IMR-90 (cell line): ENCODE results near the gene NT5C1B. TPM values are rescaled to one million over a fixed set of nuclear protein-coding genes. Genes with fewer than 3 reads are reported as not detected.

Experiments
- ATAC-seq: fragments of 200-7000 bp; cut with Tn5 transposase; 2 replicates; pipeline ENCODE4 v1.9.1; 2020; ENCODE audit warnings: low read depth, mild to moderate bottlenecking, moderate library complexity
- BruUV-seq: library from RNA; stranded (reverse); fragments of 400-500 nt; replicated peaks from 2 replicates; lab custom pipeline; 2021; lab: Mats Ljungman, UMichigan
- CTCF ChIA-PET: fragments of 300-600 bp; formaldehyde crosslinking; extraction: SDS; loops from one replicate; lab custom pipeline; 2021; ENCODE audit warnings: antibody characterized with exemption; lab: Yijun Ruan, JAX
- POLR2A ChIA-PET: fragments of 300-600 bp; sonication (Branson Sonifier 250); formaldehyde crosslinking; loops from one replicate; lab custom pipeline; 2022; ENCODE audit warnings: antibody characterized with exemption; ENCODE audit not compliant: unreplicated experiment; lab: Charles Lee
- DNase-seq: peaks from one replicate; pipeline ENCODE4 v3.0.0; 2013
- H2AFZ ChIP-seq: replicated peaks from 2 replicates; pipeline ENCODE3; 2013; ENCODE audit warnings: low read length, mild to moderate bottlenecking; ENCODE audit not compliant: poor library complexity
- H2AK5ac ChIP-seq: 2 replicates; pipeline ENCODE4 v1.6.1; 2013; ENCODE audit warnings: low read depth, low read length, inconsistent platforms
- H2AK9ac ChIP-seq: replicated peaks from 2 replicates; pipeline ENCODE3; 2013; ENCODE audit warnings: mild to moderate bottlenecking, low read depth, low read length, moderate library complexity; ENCODE audit not compliant: poor library complexity
- H2BK120ac ChIP-seq: 2 replicates; pipeline ENCODE4 v1.6.1; 2013; ENCODE audit warnings: low read depth, low read length, inconsistent platforms
- H2BK15ac ChIP-seq: 3 replicates; pipeline ENCODE4 v1.6.1; 2013; ENCODE audit warnings: low read depth, low read length, inconsistent platforms
- H2BK20ac ChIP-seq: 2 replicates; pipeline ENCODE4 v1.6.1; 2013; ENCODE audit warnings: low read depth, mild to moderate bottlenecking, inconsistent platforms, low read length, moderate library complexity
- H2BK5ac ChIP-seq: 2 replicates; pipeline ENCODE4 v1.6.1; 2013; ENCODE audit warnings: mild to moderate bottlenecking, low read depth, low read length, inconsistent platforms; ENCODE audit not compliant: poor library complexity, severe bottlenecking
- H3K14ac ChIP-seq: replicated peaks from 2 replicates; pipeline ENCODE4 v1.6.1; 2013; ENCODE audit warnings: low read depth, low read length, inconsistent platforms
- H3K18ac ChIP-seq: 2 replicates; pipeline ENCODE4 v1.6.1; 2013; ENCODE audit warnings: low read depth, low read length, control low read depth
- H3K23ac ChIP-seq: 2 replicates; pipeline ENCODE4 v1.6.1; 2013; ENCODE audit warnings: low read depth, low read length, inconsistent platforms
- H3K27ac ChIP-seq: 2 replicates; pipeline ENCODE4 v1.5.1; 2013; ENCODE audit warnings: mild to moderate bottlenecking, control low read depth, low read length; ENCODE audit not compliant: insufficient read depth
- H3K27me3 ChIP-seq: 2 replicates; pipeline ENCODE4 v1.6.1; 2013; ENCODE audit warnings: low read length; ENCODE audit not compliant: control insufficient read depth, insufficient read depth
- H3K36me3 ChIP-seq: 2 replicates; pipeline ENCODE4 v1.6.1; 2013; ENCODE audit warnings: low read length, mixed read lengths; ENCODE audit not compliant: control insufficient read depth, insufficient read depth
- H3K4ac ChIP-seq: 2 replicates; pipeline ENCODE4 v1.6.1; 2013; ENCODE audit warnings: low read depth, low read length, inconsistent platforms
- H3K4me1 ChIP-seq: 2 replicates; pipeline ENCODE4 v1.6.1; 2013; ENCODE audit warnings: low read length, mixed read lengths; ENCODE audit not compliant: control insufficient read depth, insufficient read depth
- H3K4me2 ChIP-seq: 2 replicates; pipeline ENCODE4 v1.6.1; 2013; ENCODE audit warnings: low read depth, mild to moderate bottlenecking, control low read depth, low read length, moderate library complexity
- H3K4me3 ChIP-seq: 2 replicates; pipeline ENCODE4 v1.5.1; 2013; ENCODE audit warnings: low read depth, mild to moderate bottlenecking, control low read depth, low read length, moderate library complexity; ENCODE audit not compliant: insufficient read depth
- H3K56ac ChIP-seq: 2 replicates; pipeline ENCODE4 v1.6.1; 2013; ENCODE audit warnings: low read length, inconsistent platforms; ENCODE audit not compliant: insufficient read depth; ENCODE audit errors: extremely low read depth
- H3K79me1 ChIP-seq, 2 experiments: 2 replicates each; pipeline ENCODE4 v1.6.1; 2013; ENCODE audit warnings: low read length in 2 of 2, inconsistent platforms in 1 of 2, low read depth in 1 of 2
- H3K9ac ChIP-seq: 2 replicates; pipeline ENCODE4 v1.6.1; 2013; ENCODE audit warnings: low read depth, low read length, control low read depth
- H3K9me1 ChIP-seq: 2 replicates; pipeline ENCODE4 v1.6.1; 2013; ENCODE audit warnings: low read length, inconsistent platforms; ENCODE audit not compliant: insufficient read depth
- H3K9me3 ChIP-seq: 2 replicates; pipeline ENCODE4 v1.6.1; 2013; ENCODE audit warnings: low read length; ENCODE audit not compliant: control insufficient read depth, insufficient read depth
- H4K20me1 ChIP-seq: 2 replicates; pipeline ENCODE4 v1.6.1; 2013; ENCODE audit warnings: low read length, inconsistent platforms; ENCODE audit not compliant: insufficient read depth
- H4K5ac ChIP-seq: 2 replicates; pipeline ENCODE4 v1.6.1; 2013; ENCODE audit warnings: mild to moderate bottlenecking, low read depth, low read length, control low read depth
- H4K8ac ChIP-seq, 2 experiments: 2 replicates each; pipeline ENCODE4 v1.6.1; 2013; ENCODE audit warnings: low read depth in 2 of 2, low read length in 2 of 2, control low read depth in 1 of 2, inconsistent platforms in 1 of 2
- H4K91ac ChIP-seq: 2 replicates; pipeline ENCODE4 v1.6.1; 2013; ENCODE audit warnings: low read depth, low read length, inconsistent platforms; ENCODE audit not compliant: insufficient read depth
- CEBPB ChIP-seq: IDR thresholded peaks from 2 replicates; pipeline ENCODE4 v1.6.1; 2012; ENCODE audit warnings: low read depth, low read length, improper control_type of control experiment
- CHD1 ChIP-seq: IDR thresholded peaks from 2 replicates; pipeline ENCODE4 v1.6.1; 2012; ENCODE audit warnings: low read depth, low read length, improper control_type of control experiment
- ELK1 ChIP-seq: fragments of 150-350 bp; IDR thresholded peaks from 2 replicates; pipeline ENCODE4 v1.6.1; 2016; ENCODE audit warnings: low read depth, mild to moderate bottlenecking, low read length, moderate library complexity, borderline replicate concordance
- FOS ChIP-seq: fragments of 150-350 bp; IDR thresholded peaks from 2 replicates; pipeline ENCODE4 v1.6.1; 2016; ENCODE audit warnings: low read depth, low read length
- MAZ ChIP-seq: IDR thresholded peaks from 2 replicates; pipeline ENCODE4 v1.6.1; 2012; ENCODE audit warnings: low read depth, mild to moderate bottlenecking, low read length, improper control_type of control experiment, moderate library complexity, borderline replicate concordance
- MXI1 ChIP-seq: IDR thresholded peaks from 2 replicates; pipeline ENCODE4 v1.6.1; 2012; ENCODE audit warnings: low read depth, mild to moderate bottlenecking, low read length, moderate library complexity, borderline replicate concordance
- NFE2L2 ChIP-seq: fragments of 150-350 bp; IDR thresholded peaks from 2 replicates; pipeline ENCODE4 v1.6.1; 2016; ENCODE audit warnings: low read depth, mild to moderate bottlenecking, low read length
- RAD21 ChIP-seq: IDR thresholded peaks from 2 replicates; pipeline ENCODE4 v1.6.1; 2012; ENCODE audit warnings: low read length, improper control_type of control experiment
- RCOR1 ChIP-seq: IDR thresholded peaks from 2 replicates; pipeline ENCODE4 v1.6.1; 2012; ENCODE audit warnings: mild to moderate bottlenecking, low read length, improper control_type of control experiment; ENCODE audit not compliant: insufficient replicate concordance
- RFX5 ChIP-seq: IDR thresholded peaks from 2 replicates; pipeline ENCODE4 v1.8.0; 2012; ENCODE audit warnings: low read depth, mild to moderate bottlenecking, low read length, moderate library complexity
- SMC3 ChIP-seq: fragments of 150-350 bp; IDR thresholded peaks from 2 replicates; pipeline ENCODE4 v1.6.1; 2016; ENCODE audit warnings: low read depth, mild to moderate bottlenecking, antibody characterized with exemption, low read length, moderate library complexity
- WGBS, 2 experiments: methylation state at CpG; one replicate each; pipeline versions ENCODE4 v1.1.5 to v1.1.7; 2013; ENCODE audit warnings: missing lambda C conversion rate in 2 of 2; ENCODE audit not compliant: insufficient read length in 1 of 2; ENCODE audit errors: extremely low coverage in 2 of 2; 5-methylcytosine and 5-hydroxymethylcytosine counted together
- dilution Hi-C: fragments of 300-500 bp; cut with HindIII; formaldehyde crosslinking; loops from one replicate; pipeline ENCODE4 v1.14.3; 2018; ENCODE audit warnings: low sequenced_read_pairs; ENCODE audit not compliant: unreplicated experiment
- in situ Hi-C: fragments of 300-500 bp; cut with MboI; formaldehyde crosslinking; loops from 3 replicates; pipeline ENCODE4 v1.14.3; 2019; ENCODE audit warnings: low sequenced_read_pairs, inconsistent platforms, mixed read lengths
- intact Hi-C: fragments of 100-400 bp; cut with micrococcal nuclease; formaldehyde crosslinking; loops from 2 replicates; pipeline ENCODE4 v1.10.0; 2022
- polyA plus RNA-seq, 3 experiments: library from polyadenylated mRNA; depleted of rRNA; stranded (reverse); fragments of >200 nt; gene quantifications; 2 replicates each; pipeline ENCODE4 v1.2.3, GENCODE V29; 2012; ENCODE audit warnings: low replicate concordance in 1 of 3
- total RNA-seq: library from RNA; depleted of rRNA; stranded (reverse); fragments of >200 nt; gene quantifications from 2 replicates; pipeline ENCODE4 v1.2.3, GENCODE V29; 2012
- TF ChIP-seq, protein P1 (sequence below): conservative IDR thresholded peaks from 2 replicates; pipeline ENCODE4 v1.5.1; 2012; ENCODE audit warnings: mild to moderate bottlenecking, low read depth, low read length, improper control_type of control experiment

NT5C1B gene
- total and polyA plus RNA-seq, 2 of the 4 experiments (the other 2 are of a cell fraction): not detected

GRCh38 chr2:18596993-18597392, 7.6 kb upstream of the NT5C1B start:
- Histone ChIP-seq H3K9ac (no peak overlapping the region), H2BK120ac (no peak overlapping the region), H4K5ac (no peak overlapping the region), H3K36me3 (no peaks in the 10 kb centered on the region), H4K20me1 (no peaks in the 10 kb centered on the region), H2BK20ac (no peak overlapping the region), H2AK9ac (no peak overlapping the region), H3K9me1 (no peaks in the 10 kb centered on the region), H4K91ac (no peak overlapping the region), H2BK5ac (no peak overlapping the region), H3K4me1 (peaks cover 7% of the 10 kb centered on the region; the same call in 1 of the 2 replicates), H3K27ac (no peak overlapping the region), H2AFZ (no peak overlapping the region), H2BK15ac (no peak overlapping the region), H3K14ac (no peak overlapping the region), H3K27me3 (no peaks in the 10 kb centered on the region), H3K56ac (no peak overlapping the region), H3K4ac (no peak overlapping the region), H3K4me3 (no peak overlapping the region), H2AK5ac (no peak overlapping the region), H3K23ac (no peak overlapping the region), H4K8ac (no peak overlapping the region), H3K18ac (no peak overlapping the region), H3K4me2 (no peak overlapping the region), H3K9me3 (no peaks in the 10 kb centered on the region), H3K79me1 (no peaks in the 10 kb centered on the region)
- CTCF ChIA-PET: no interaction called here
- intact Hi-C loops (no loop called here), in situ Hi-C loops (no loop called here), dilution Hi-C loops (no loop called here)
- WGBS, 2 experiments: 20% methylated on average over 1 of the region's 3 CpGs; no CpG with 5 or more reads in 1 of the 2 experiments
- no peak for ATAC-seq
- TF ChIP-seq MAZ (no peak), RFX5 (no peak), NFE2L2 (no peak), MXI1 (no peak), SMC3 (no peak), CEBPB (no peak), CHD1 (no peak), RCOR1 (no peak), FOS (no peak), ELK1 (no peak), RAD21 (no peak)
- TF ChIP-seq, protein P1, sequence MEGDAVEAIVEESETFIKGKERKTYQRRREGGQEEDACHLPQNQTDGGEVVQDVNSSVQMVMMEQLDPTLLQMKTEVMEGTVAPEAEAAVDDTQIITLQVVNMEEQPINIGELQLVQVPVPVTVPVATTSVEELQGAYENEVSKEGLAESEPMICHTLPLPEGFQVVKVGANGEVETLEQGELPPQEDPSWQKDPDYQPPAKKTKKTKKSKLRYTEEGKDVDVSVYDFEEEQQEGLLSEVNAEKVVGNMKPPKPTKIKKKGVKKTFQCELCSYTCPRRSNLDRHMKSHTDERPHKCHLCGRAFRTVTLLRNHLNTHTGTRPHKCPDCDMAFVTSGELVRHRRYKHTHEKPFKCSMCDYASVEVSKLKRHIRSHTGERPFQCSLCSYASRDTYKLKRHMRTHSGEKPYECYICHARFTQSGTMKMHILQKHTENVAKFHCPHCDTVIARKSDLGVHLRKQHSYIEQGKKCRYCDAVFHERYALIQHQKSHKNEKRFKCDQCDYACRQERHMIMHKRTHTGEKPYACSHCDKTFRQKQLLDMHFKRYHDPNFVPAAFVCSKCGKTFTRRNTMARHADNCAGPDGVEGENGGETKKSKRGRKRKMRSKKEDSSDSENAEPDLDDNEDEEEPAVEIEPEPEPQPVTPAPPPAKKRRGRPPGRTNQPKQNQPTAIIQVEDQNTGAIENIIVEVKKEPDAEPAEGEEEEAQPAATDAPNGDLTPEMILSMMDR: no peak
- POLR2A ChIA-PET: no interaction called here
- BruUV-seq: no TSS peak
- no peak for DNase-seq
